GM12878 (cell line): Measurements from ENCODE around the gene MAGI2. TPM values are rescaled to one million over a fixed set of nuclear protein-coding genes. Genes with fewer than 3 reads are reported as not detected.

Source experiments
- ATAC-seq: fragments of 200-7000 bp; cut with Tn5 transposase; 3 replicates; pipeline ENCODE4 v1.9.1; 2020; ENCODE audit warnings: mild to moderate bottlenecking, moderate library complexity
- BruUV-seq: library from RNA; stranded (reverse); fragments of 400-500 nt; replicated peaks from 2 replicates; lab custom pipeline; 2021; lab: Mats Ljungman, UMichigan
- CTCF ChIA-PET: fragments of 300-600 bp; sonication (Branson Sonifier 250); formaldehyde crosslinking; extraction: SDS; loops from one replicate; lab custom pipeline; 2021; ENCODE audit warnings: inconsistent platforms; lab: Yijun Ruan, JAX
- POLR2A ChIA-PET: fragments of 350-600 bp; formaldehyde crosslinking; extraction: SDS; loops from one replicate; lab custom pipeline; 2021; ENCODE audit warnings: inconsistent platforms; lab: Charles Lee
- RAD21 ChIA-PET: fragments of 300-600 bp; sonication (Branson Sonifier 250); formaldehyde crosslinking; loops from one replicate; lab custom pipeline; 2023; ENCODE audit warnings: antibody characterized with exemption; ENCODE audit not compliant: unreplicated experiment; lab: Charles Lee
- SMC1A ChIA-PET: fragments of 300-600 bp; sonication (Branson Sonifier 250); formaldehyde crosslinking; loops from one replicate; lab custom pipeline; 2023; ENCODE audit not compliant: unreplicated experiment, uncharacterized antibody; lab: Charles Lee
- DNase-seq: peaks from one replicate; pipeline ENCODE4 v3.0.0-alpha.2; 2011; ENCODE audit warnings: low read depth, low spot score
- FAIRE-seq: peaks from 3 replicates; lab custom pipeline; 2011; peaks lifted over from hg19 to GRCh38; lab: Jason Lieb, UNC
- H2AFZ ChIP-seq: 2 replicates; pipeline ENCODE4 v1.6.0; 2011; ENCODE audit warnings: low read depth, low read length, control low read depth; ENCODE audit not compliant: control insufficient read depth
- H3K27ac ChIP-seq: 2 replicates; pipeline ENCODE4 v1.5.1; 2011; ENCODE audit warnings: control low read depth; ENCODE audit not compliant: control insufficient read depth, insufficient read depth
- H3K27me3 ChIP-seq, 2 experiments: replicated peaks in 1 of 2; 2 replicates each; pipeline versions ENCODE4 v1.6.0 to v1.6.1; 2011; ENCODE audit warnings: low read length in 1 of 2; ENCODE audit not compliant: control insufficient read depth in 2 of 2, insufficient read depth in 2 of 2
- H3K36me3 ChIP-seq, 2 experiments: 2 replicates each; pipeline ENCODE4 v1.5.1; 2011; ENCODE audit warnings: low read length in 1 of 2; ENCODE audit not compliant: control insufficient read depth in 2 of 2, insufficient read depth in 2 of 2
- H3K4me1 ChIP-seq: 2 replicates; pipeline ENCODE4 v1.6.1; 2011; ENCODE audit warnings: mild to moderate bottlenecking, low read length, moderate library complexity, mixed read lengths; ENCODE audit not compliant: control insufficient read depth, insufficient read depth
- H3K4me2 ChIP-seq: 2 replicates; pipeline ENCODE4 v1.6.0; 2011; ENCODE audit warnings: control low read depth; ENCODE audit not compliant: control insufficient read depth, insufficient read depth
- H3K4me3 ChIP-seq: fragments of 200-600 bp; sonication (generic); 2 replicates; pipeline ENCODE4 v1.5.1; 2016
- H3K79me2 ChIP-seq: 2 replicates; pipeline ENCODE4 v1.6.0; 2011; ENCODE audit warnings: low read length; ENCODE audit not compliant: control insufficient read depth, insufficient read depth
- H3K9ac ChIP-seq: 2 replicates; pipeline ENCODE4 v1.8.0; 2011; ENCODE audit warnings: low read length, control low read depth, mixed read lengths; ENCODE audit not compliant: control insufficient read depth, insufficient read depth
- H3K9me3 ChIP-seq: replicated peaks from 3 replicates; pipeline ENCODE4 v1.5.1; 2011; ENCODE audit warnings: mild to moderate bottlenecking, low read length; ENCODE audit not compliant: control insufficient read depth, insufficient read depth
- H4K20me1 ChIP-seq: 2 replicates; pipeline ENCODE4 v1.6.0; 2011; ENCODE audit not compliant: control insufficient read depth, insufficient read depth
- NFIC ChIP-seq: IDR thresholded peaks from 2 replicates; pipeline ENCODE4 v1.6.1; 2012; ENCODE audit warnings: low read depth, mild to moderate bottlenecking, inconsistent platforms, low read length, moderate library complexity
- PRDM15 ChIP-seq: fragments of 450-650 bp; formaldehyde crosslinking; IDR thresholded peaks from 2 replicates; pipeline ENCODE4 v1.4.0; 2020; ENCODE audit warnings: mild to moderate bottlenecking, moderate library complexity
- RAD21 ChIP-seq: IDR thresholded peaks from 2 replicates; pipeline ENCODE4 v1.6.1; 2011; ENCODE audit warnings: mild to moderate bottlenecking, low read depth, low read length, moderate library complexity; ENCODE audit not compliant: insufficient read depth
- RCOR1 ChIP-seq: conservative IDR thresholded peaks from 2 replicates; pipeline ENCODE4 v1.6.1; 2012; ENCODE audit warnings: low read depth, low read length, improper control_type of control experiment
- SMAD5 ChIP-seq: IDR thresholded peaks from 2 replicates; pipeline ENCODE4 v1.6.1; 2016; ENCODE audit warnings: antibody characterized with exemption, low read depth
- SREBF1 ChIP-seq: IDR thresholded peaks from 2 replicates; pipeline ENCODE4 v1.6.1; 2012; ENCODE audit warnings: mild to moderate bottlenecking, low read length
- STAT3 ChIP-seq: IDR thresholded peaks from 2 replicates; pipeline ENCODE4 v1.6.1; 2011; ENCODE audit warnings: low read depth, low read length, improper control_type of control experiment
- TCF12 ChIP-seq: IDR thresholded peaks from 2 replicates; pipeline ENCODE4 v1.6.1; 2011; ENCODE audit warnings: low read depth, mild to moderate bottlenecking, low read length
- YBX1 ChIP-seq: fragments of 450-650 bp; IDR thresholded peaks from 2 replicates; pipeline ENCODE4 v1.6.1; 2016; ENCODE audit warnings: antibody characterized with exemption
- ZNF687 ChIP-seq: fragments of 450-650 bp; IDR thresholded peaks from 2 replicates; pipeline ENCODE4 v1.6.1; 2017; ENCODE audit warnings: mild to moderate bottlenecking, moderate library complexity
- WGBS: methylation state at CpG from one replicate; pipeline ENCODE4 v1.1.6; 2016; ENCODE audit warnings: low lambda C conversion rate; ENCODE audit not compliant: insufficient replicate concordance, insufficient coverage; ENCODE audit errors: missing lambda C conversion rate; 5-methylcytosine and 5-hydroxymethylcytosine counted together
- in situ Hi-C: fragments of 300-500 bp; cut with MboI; formaldehyde crosslinking; loops from 9 replicates; pipeline ENCODE4 v1.14.3; 2018; ENCODE audit warnings: mixed read lengths
- intact Hi-C: fragments of 100-400 bp; cut with micrococcal nuclease; formaldehyde crosslinking; loops from one replicate; pipeline ENCODE4 v1.14.2; 2022; ENCODE audit not compliant: unreplicated experiment
- polyA plus RNA-seq, 11 experiments: library from polyadenylated mRNA; depleted of rRNA in 4 of 11; unstranded in 6 of 11; stranded (reverse) in 5 of 11; fragments of >200 nt; fragmentation: Nextera tagmentation in 4 of 11; fragmentation: Illumina TruSeq in 1 of 11; extraction: Ambion mirVana in 4 of 11; extraction: Trizol in 1 of 11; gene quantifications; 1 replicate in 1 of 11; 2 replicates in 10 of 11; pipeline versions ENCODE4 v1.2.1 to v1.2.3, GENCODE V29; 2011 to 2016; ENCODE audit warnings: inconsistent platforms in 2 of 11, missing spikeins in 2 of 11, low read depth in 1 of 11
- total RNA-seq, 4 experiments: library from RNA; depleted of rRNA in 3 of 4; stranded (reverse); fragments of >200 nt in 3 of 4; fragmentation: Illumina TruSeq in 1 of 4; extraction: Trizol in 1 of 4; gene quantifications; 2 replicates each; pipeline versions ENCODE4 v1.2.1 to v1.2.3, GENCODE V29; 2013 to 2021
- TF ChIP-seq, protein P1 (sequence below): IDR thresholded peaks from 2 replicates; pipeline ENCODE4 v1.6.1; 2012; ENCODE audit warnings: improper control_type of control experiment, low read depth, low read length; ENCODE audit not compliant: insufficient replicate concordance

Gene MAGI2
- total and polyA plus RNA-seq, 10 of the 15 experiments (the other 5 are each of a cell fraction or from before 2014, with no cell fraction given), result 0.01 to 0.31 (median 0.05) TPM; not detected in 2

- in situ Hi-C loops, result no loop called here
- no peak for ATAC-seq
- intact Hi-C loops, result no loop called here
- H3K27ac ChIP-seq, result no peak overlapping the region
- no peaks in the 10 kb centered on the region for H3K4me1 ChIP-seq
- WGBS, result 37% methylated on average over 3 of the region's 3 CpGs
- no TSS peak for BruUV-seq
- no peaks in the 10 kb centered on the region for H3K9me3 ChIP-seq
- H3K9ac ChIP-seq, result no peak overlapping the region
- no peak for FAIRE-seq
- H4K20me1 ChIP-seq, result no peaks in the 10 kb centered on the region
- no peak overlapping the region for H3K4me3 ChIP-seq
- no peak overlapping the region for H3K4me2 ChIP-seq
- ChIA-PET SMC1A (no interaction called here), POLR2A (no interaction called here), CTCF (no interaction called here), RAD21 (no interaction called here)
- DNase-seq, result no peak
- H3K36me3 ChIP-seq, result no peaks in the 10 kb centered on the region
- no peaks in the 10 kb centered on the region for H3K79me2 ChIP-seq
- no peaks in the 10 kb centered on the region for H3K27me3 ChIP-seq
- H2AFZ ChIP-seq, result no peak overlapping the region
- TF ChIP-seq, protein P1, sequence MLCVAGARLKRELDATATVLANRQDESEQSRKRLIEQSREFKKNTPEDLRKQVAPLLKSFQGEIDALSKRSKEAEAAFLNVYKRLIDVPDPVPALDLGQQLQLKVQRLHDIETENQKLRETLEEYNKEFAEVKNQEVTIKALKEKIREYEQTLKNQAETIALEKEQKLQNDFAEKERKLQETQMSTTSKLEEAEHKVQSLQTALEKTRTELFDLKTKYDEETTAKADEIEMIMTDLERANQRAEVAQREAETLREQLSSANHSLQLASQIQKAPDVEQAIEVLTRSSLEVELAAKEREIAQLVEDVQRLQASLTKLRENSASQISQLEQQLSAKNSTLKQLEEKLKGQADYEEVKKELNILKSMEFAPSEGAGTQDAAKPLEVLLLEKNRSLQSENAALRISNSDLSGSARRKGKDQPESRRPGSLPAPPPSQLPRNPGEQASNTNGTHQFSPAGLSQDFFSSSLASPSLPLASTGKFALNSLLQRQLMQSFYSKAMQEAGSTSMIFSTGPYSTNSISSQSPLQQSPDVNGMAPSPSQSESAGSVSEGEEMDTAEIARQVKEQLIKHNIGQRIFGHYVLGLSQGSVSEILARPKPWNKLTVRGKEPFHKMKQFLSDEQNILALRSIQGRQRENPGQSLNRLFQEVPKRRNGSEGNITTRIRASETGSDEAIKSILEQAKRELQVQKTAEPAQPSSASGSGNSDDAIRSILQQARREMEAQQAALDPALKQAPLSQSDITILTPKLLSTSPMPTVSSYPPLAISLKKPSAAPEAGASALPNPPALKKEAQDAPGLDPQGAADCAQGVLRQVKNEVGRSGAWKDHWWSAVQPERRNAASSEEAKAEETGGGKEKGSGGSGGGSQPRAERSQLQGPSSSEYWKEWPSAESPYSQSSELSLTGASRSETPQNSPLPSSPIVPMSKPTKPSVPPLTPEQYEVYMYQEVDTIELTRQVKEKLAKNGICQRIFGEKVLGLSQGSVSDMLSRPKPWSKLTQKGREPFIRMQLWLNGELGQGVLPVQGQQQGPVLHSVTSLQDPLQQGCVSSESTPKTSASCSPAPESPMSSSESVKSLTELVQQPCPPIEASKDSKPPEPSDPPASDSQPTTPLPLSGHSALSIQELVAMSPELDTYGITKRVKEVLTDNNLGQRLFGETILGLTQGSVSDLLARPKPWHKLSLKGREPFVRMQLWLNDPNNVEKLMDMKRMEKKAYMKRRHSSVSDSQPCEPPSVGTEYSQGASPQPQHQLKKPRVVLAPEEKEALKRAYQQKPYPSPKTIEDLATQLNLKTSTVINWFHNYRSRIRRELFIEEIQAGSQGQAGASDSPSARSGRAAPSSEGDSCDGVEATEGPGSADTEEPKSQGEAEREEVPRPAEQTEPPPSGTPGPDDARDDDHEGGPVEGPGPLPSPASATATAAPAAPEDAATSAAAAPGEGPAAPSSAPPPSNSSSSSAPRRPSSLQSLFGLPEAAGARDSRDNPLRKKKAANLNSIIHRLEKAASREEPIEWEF, result no peak
- TF ChIP-seq ZNF687, result no peak
- TF ChIP-seq YBX1, result no peak
- no peak for TF ChIP-seq NFIC
- no peak for TF ChIP-seq RCOR1
- TF ChIP-seq PRDM15 (CRISPR knock-in tag), result no peak
- TF ChIP-seq STAT3, result no peak
- TF ChIP-seq TCF12, result no peak
- no peak for TF ChIP-seq SMAD5
- no peak for TF ChIP-seq RAD21
- no peak for TF ChIP-seq SREBF1
These were observed 1240.9 kb downstream of the MAGI2 start for GRCh38 chr7:78212476-78213060.
